ENCODE data around the gene ABCB11. TPM values are rescaled to one million over a fixed set of nuclear protein-coding genes. Genes with fewer than 3 reads are reported as not detected.
A peak's percentile ranks its signal among the peaks of the same experiment; 100 is the strongest.

The ABCB11 gene
- total and polyA plus RNA-seq, 9 of the 15 experiments (the other 6 are each of a cell fraction or from before 2014, with no cell fraction given) = 0.04 to 0.51 (median 0.10) TPM; not detected in 1

GRCh38 chr2:168920504-168921157, 110.5 kb downstream of the ABCB11 start (continued):
- no peak for TF ChIP-seq SFPQ (IDR thresholded peaks at IDR 0.05; ENCODE audit: low read depth, low read length)
- peak; percentile 41; the same call in 1 of the 2 replicates for TF ChIP-seq ZNF316 (IDR thresholded peaks at IDR 0.05)
- TF ChIP-seq MAFF (IDR thresholded peaks at IDR 0.05; ENCODE audit: low read length) = 0 out of 2 replicates have a peak, but pooled peaks have one; percentile 3
- TF ChIP-seq EZH2 (IDR thresholded peaks at IDR 0.05; ENCODE audit: borderline replicate concordance, low read depth, low read length) = no peak
- 0 out of 2 replicates have a peak, but pooled peaks have one; percentile 52 for TF ChIP-seq CC2D1A (IDR thresholded peaks at IDR 0.05)
- no peak for TF ChIP-seq ZNF280B (CRISPR knock-in tag; IDR thresholded peaks at IDR 0.05)
- TF ChIP-seq SOX6 (IDR thresholded peaks at IDR 0.05) = peak; percentile 41; the same call in 1 of the 2 replicates
- 0 out of 2 replicates have a peak, but pooled peaks have one; percentile 29 for TF ChIP-seq ZNF384 (IDR thresholded peaks at IDR 0.05; ENCODE audit: low read depth, low read length)
- peak; percentile 80; the same call in 1 of the 2 replicates for TF ChIP-seq ARID3A (IDR thresholded peaks at IDR 0.05; ENCODE audit: borderline replicate concordance, low read depth, low read length)
- TF ChIP-seq KLF10 (CRISPR knock-in tag; IDR thresholded peaks at IDR 0.05) = no peak
- no peak for TF ChIP-seq SRSF9 (IDR thresholded peaks at IDR 0.05; ENCODE audit: borderline replicate concordance, low read depth, low read length)
- 0 out of 2 replicates have a peak, but pooled peaks have one; percentile 31 for TF ChIP-seq DMBX1 (CRISPR knock-in tag; IDR thresholded peaks at IDR 0.05; ENCODE audit: borderline replicate concordance)
- TF ChIP-seq MNT (conservative IDR thresholded peaks at IDR 0.05) = 0 out of 4 replicates have a peak, but pooled peaks of 1 of the 2 experiments have one; percentile 25
- TF ChIP-seq FOSL1 (tag; conservative IDR thresholded peaks at IDR 0.05) = peak; percentile 37; the same call in 1 of the 2 replicates
- TF ChIP-seq SMC3 (conservative IDR thresholded peaks at IDR 0.05; ENCODE audit: insufficient read depth, low read depth, low read length) = peak; percentile 88
- TF ChIP-seq, protein P1, sequence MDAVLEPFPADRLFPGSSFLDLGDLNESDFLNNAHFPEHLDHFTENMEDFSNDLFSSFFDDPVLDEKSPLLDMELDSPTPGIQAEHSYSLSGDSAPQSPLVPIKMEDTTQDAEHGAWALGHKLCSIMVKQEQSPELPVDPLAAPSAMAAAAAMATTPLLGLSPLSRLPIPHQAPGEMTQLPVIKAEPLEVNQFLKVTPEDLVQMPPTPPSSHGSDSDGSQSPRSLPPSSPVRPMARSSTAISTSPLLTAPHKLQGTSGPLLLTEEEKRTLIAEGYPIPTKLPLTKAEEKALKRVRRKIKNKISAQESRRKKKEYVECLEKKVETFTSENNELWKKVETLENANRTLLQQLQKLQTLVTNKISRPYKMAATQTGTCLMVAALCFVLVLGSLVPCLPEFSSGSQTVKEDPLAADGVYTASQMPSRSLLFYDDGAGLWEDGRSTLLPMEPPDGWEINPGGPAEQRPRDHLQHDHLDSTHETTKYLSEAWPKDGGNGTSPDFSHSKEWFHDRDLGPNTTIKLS (IDR thresholded peaks at IDR 0.05; ENCODE audit: borderline replicate concordance, low read depth) = no peak
- TF ChIP-seq RAD21 (CRISPR knock-in tag; conservative IDR thresholded peaks at IDR 0.05 in 1 of 2, IDR thresholded peaks at IDR 0.05 in 1 of 2) = peak; percentile 95 to 98
- peak in 1 of 2 experiments; percentile 52; a peak in 1 of 4 replicates for TF ChIP-seq RCOR1 (IDR thresholded peaks at IDR 0.05; ENCODE audit: borderline replicate concordance in 1 of 2, low read depth in 2 of 2, low read length in 2 of 2)
